ENCODE results near the gene SLC10A3.

DNA sequence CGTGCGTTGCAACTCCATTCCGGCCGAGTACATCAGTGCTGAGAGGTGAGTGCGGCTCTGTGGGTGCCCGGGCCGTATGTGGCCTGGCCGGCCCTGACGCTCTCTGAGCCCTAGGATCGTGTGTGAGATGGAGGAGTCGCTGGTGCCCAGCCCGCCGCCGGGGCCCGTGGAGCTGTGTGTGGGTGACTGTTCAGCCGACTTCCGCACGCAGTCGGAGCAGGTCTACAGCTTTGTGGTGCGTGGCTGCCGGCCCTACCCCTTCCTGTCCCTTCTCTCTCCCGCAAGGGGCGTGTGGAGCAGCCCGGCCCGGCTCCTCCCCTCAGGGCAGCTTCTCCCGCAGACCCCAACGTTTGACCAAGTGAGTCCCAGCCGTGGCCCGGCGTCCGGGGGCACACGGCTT, 24.4 kb downstream of the SLC10A3 start:
- TF ChIP-seq, protein P1, sequence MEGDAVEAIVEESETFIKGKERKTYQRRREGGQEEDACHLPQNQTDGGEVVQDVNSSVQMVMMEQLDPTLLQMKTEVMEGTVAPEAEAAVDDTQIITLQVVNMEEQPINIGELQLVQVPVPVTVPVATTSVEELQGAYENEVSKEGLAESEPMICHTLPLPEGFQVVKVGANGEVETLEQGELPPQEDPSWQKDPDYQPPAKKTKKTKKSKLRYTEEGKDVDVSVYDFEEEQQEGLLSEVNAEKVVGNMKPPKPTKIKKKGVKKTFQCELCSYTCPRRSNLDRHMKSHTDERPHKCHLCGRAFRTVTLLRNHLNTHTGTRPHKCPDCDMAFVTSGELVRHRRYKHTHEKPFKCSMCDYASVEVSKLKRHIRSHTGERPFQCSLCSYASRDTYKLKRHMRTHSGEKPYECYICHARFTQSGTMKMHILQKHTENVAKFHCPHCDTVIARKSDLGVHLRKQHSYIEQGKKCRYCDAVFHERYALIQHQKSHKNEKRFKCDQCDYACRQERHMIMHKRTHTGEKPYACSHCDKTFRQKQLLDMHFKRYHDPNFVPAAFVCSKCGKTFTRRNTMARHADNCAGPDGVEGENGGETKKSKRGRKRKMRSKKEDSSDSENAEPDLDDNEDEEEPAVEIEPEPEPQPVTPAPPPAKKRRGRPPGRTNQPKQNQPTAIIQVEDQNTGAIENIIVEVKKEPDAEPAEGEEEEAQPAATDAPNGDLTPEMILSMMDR (conservative IDR thresholded peaks at IDR 0.05), result no peak
- no peak for TF ChIP-seq EZH2 (IDR thresholded peaks at IDR 0.05; ENCODE audit: low read depth)
